Measurements from ENCODE around the gene SIK2. TPM values are rescaled to one million over a fixed set of nuclear protein-coding genes. Genes with fewer than 3 reads are reported as not detected.

Gene SIK2
- polyA plus RNA-seq, 1 donor from 2014 or later, result 9.0 TPM

GRCh38 chr11:111734954-111735261, 132.7 kb downstream of the SIK2 start:
- no peak for TF ChIP-seq EP300 (conservative IDR thresholded peaks at IDR 0.05; ENCODE audit: poor library complexity, severe bottlenecking)
- no peak for TF ChIP-seq SMC3 (conservative IDR thresholded peaks at IDR 0.05; ENCODE audit: poor library complexity)
- no peak for TF ChIP-seq TAF1 (IDR thresholded peaks at IDR 0.05; ENCODE audit: low read depth)
- no peak for TF ChIP-seq MXI1 (conservative IDR thresholded peaks at IDR 0.05; ENCODE audit: poor library complexity, severe bottlenecking)
- no peak for TF ChIP-seq RAD21 (conservative IDR thresholded peaks at IDR 0.05)
- TF ChIP-seq, protein P1, sequence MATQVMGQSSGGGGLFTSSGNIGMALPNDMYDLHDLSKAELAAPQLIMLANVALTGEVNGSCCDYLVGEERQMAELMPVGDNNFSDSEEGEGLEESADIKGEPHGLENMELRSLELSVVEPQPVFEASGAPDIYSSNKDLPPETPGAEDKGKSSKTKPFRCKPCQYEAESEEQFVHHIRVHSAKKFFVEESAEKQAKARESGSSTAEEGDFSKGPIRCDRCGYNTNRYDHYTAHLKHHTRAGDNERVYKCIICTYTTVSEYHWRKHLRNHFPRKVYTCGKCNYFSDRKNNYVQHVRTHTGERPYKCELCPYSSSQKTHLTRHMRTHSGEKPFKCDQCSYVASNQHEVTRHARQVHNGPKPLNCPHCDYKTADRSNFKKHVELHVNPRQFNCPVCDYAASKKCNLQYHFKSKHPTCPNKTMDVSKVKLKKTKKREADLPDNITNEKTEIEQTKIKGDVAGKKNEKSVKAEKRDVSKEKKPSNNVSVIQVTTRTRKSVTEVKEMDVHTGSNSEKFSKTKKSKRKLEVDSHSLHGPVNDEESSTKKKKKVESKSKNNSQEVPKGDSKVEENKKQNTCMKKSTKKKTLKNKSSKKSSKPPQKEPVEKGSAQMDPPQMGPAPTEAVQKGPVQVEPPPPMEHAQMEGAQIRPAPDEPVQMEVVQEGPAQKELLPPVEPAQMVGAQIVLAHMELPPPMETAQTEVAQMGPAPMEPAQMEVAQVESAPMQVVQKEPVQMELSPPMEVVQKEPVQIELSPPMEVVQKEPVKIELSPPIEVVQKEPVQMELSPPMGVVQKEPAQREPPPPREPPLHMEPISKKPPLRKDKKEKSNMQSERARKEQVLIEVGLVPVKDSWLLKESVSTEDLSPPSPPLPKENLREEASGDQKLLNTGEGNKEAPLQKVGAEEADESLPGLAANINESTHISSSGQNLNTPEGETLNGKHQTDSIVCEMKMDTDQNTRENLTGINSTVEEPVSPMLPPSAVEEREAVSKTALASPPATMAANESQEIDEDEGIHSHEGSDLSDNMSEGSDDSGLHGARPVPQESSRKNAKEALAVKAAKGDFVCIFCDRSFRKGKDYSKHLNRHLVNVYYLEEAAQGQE (IDR thresholded peaks at IDR 0.05; ENCODE audit: borderline replicate concordance), result no peak
- Histone ChIP-seq H4K20me1 (ENCODE audit: insufficient read depth) (no peaks in the 10 kb centered on the region), H3F3A (ENCODE audit: insufficient read depth, low read length, poor library complexity, severe bottlenecking) (no peaks in the 10 kb centered on the region), H3K27me3 (ENCODE audit: insufficient read depth, low read depth, low read length) (no peaks in the 10 kb centered on the region), H3K36me3 (ENCODE audit: insufficient read depth, low read length) (no peaks in the 10 kb centered on the region), H3K9me2 (ENCODE audit: insufficient read depth, low read length) (no peaks in the 10 kb centered on the region), H2AFZ (ENCODE audit: low read depth, low read length) (no peak overlapping the region), H3K9ac (ENCODE audit: low read length) (peak overlapping the region; percentile 43), H3K79me2 (replicated peaks; ENCODE audit: insufficient read depth, low read length) (no peaks in the 10 kb centered on the region), H3K27ac (ENCODE audit: low read length) (peak overlapping the region; percentile 66), H3K9me3 (ENCODE audit: low read length) (no peaks in the 10 kb centered on the region), H3K4me3 (ENCODE audit: low read length) (peak overlapping the region; percentile 16), H3K4me2 (ENCODE audit: low read length) (no peak overlapping the region)

GRCh38 chr11:111735262-111736116, 133.2 kb downstream of the SIK2 start:
- H2AFZ ChIP-seq (ENCODE audit: low read depth, low read length), result no peak overlapping the region
- H4K20me1 ChIP-seq (ENCODE audit: insufficient read depth), result no peaks in the 10 kb centered on the region
- no peaks in the 10 kb centered on the region for H3K27me3 ChIP-seq (ENCODE audit: insufficient read depth, low read depth, low read length)
- H3K4me2 ChIP-seq (ENCODE audit: low read length), result no peak overlapping the region
- H3K27ac ChIP-seq (ENCODE audit: low read length), result peak overlapping the region; percentile 66
- H3K9me2 ChIP-seq (ENCODE audit: insufficient read depth, low read length), result no peaks in the 10 kb centered on the region
- peak overlapping the region; percentile 43 for H3K9ac ChIP-seq (ENCODE audit: low read length)
- no peaks in the 10 kb centered on the region for H3K36me3 ChIP-seq (ENCODE audit: insufficient read depth, low read length)
- no peaks in the 10 kb centered on the region for H3K79me2 ChIP-seq (replicated peaks; ENCODE audit: insufficient read depth, low read length)
- H3F3A ChIP-seq (ENCODE audit: insufficient read depth, low read length, poor library complexity, severe bottlenecking), result no peaks in the 10 kb centered on the region
- H3K4me3 ChIP-seq (ENCODE audit: low read length), result peak overlapping the region; percentile 16
- TF ChIP-seq POLR2AphosphoS5 (IDR thresholded peaks at IDR 0.05) (peak; percentile 53), EP300 (conservative IDR thresholded peaks at IDR 0.05; ENCODE audit: poor library complexity, severe bottlenecking) (peak; percentile 20), MXI1 (conservative IDR thresholded peaks at IDR 0.05; ENCODE audit: poor library complexity, severe bottlenecking) (no peak)
- H3K9me3 ChIP-seq (ENCODE audit: low read length), result no peaks in the 10 kb centered on the region

- Histone ChIP-seq H3K27me3 (ENCODE audit: insufficient read depth, low read depth, low read length) (no peaks in the 10 kb centered on the region), H3K9ac (ENCODE audit: low read length) (peak overlapping the region; percentile 36), H3K9me3 (ENCODE audit: low read length) (no peaks in the 10 kb centered on the region), H3K27ac (ENCODE audit: low read length) (peak overlapping the region; percentile 66), H3K79me2 (replicated peaks; ENCODE audit: insufficient read depth, low read length) (no peaks in the 10 kb centered on the region), H3F3A (ENCODE audit: insufficient read depth, low read length, poor library complexity, severe bottlenecking) (no peaks in the 10 kb centered on the region), H2AFZ (ENCODE audit: low read depth, low read length) (no peak overlapping the region), H3K36me3 (ENCODE audit: insufficient read depth, low read length) (no peaks in the 10 kb centered on the region), H3K4me2 (ENCODE audit: low read length) (no peak overlapping the region), H3K4me3 (ENCODE audit: low read length) (peak overlapping the region; percentile 16), H3K9me2 (ENCODE audit: insufficient read depth, low read length) (no peaks in the 10 kb centered on the region), H4K20me1 (ENCODE audit: insufficient read depth) (no peaks in the 10 kb centered on the region)
- no peak for TF ChIP-seq EP300 (conservative IDR thresholded peaks at IDR 0.05; ENCODE audit: poor library complexity, severe bottlenecking)
- no peak for TF ChIP-seq CTCF (IDR thresholded peaks at IDR 0.05; ENCODE audit: poor library complexity, severe bottlenecking)
- no peak for TF ChIP-seq SMC3 (conservative IDR thresholded peaks at IDR 0.05; ENCODE audit: poor library complexity)
- no peak for TF ChIP-seq POLR2AphosphoS5 (IDR thresholded peaks at IDR 0.05)
- no peak for TF ChIP-seq TAF1 (IDR thresholded peaks at IDR 0.05; ENCODE audit: low read depth)
- TF ChIP-seq EZH2 (IDR thresholded peaks at IDR 0.05; ENCODE audit: borderline replicate concordance, insufficient read depth, low read length, poor library complexity, severe bottlenecking), result no peak
- TF ChIP-seq, protein P1 (IDR thresholded peaks at IDR 0.05; ENCODE audit: borderline replicate concordance), result no peak
Measured at GRCh38 chr11:111736181-111736590, 133.9 kb downstream of the SIK2 start.

Measured in neural cell (in vitro differentiated cells).